OCI-LY1 (cell line): ENCODE results near the gene PLAC8.
"Not testable (repeated sequence)": the region's sequence is repeated elsewhere in the genome, so short reads cannot be mapped to it uniquely, and the experiment has no call there.

Experiments
- H2AFZ ChIP-seq: fragments of 200-600 bp; sonication (generic), shearing (Covaris generic); 2 replicates; pipeline ENCODE4 v1.6.0; 2014; ENCODE audit warnings: antibody characterized with exemption, mild to moderate bottlenecking, low read length
- H3F3A ChIP-seq: fragments of 200-600 bp; sonication (generic), shearing (Covaris generic); 2 replicates; pipeline ENCODE4 v1.6.0; 2014; ENCODE audit warnings: mild to moderate bottlenecking, antibody characterized with exemption, low read length, moderate library complexity; ENCODE audit not compliant: insufficient read depth
- H3K27ac ChIP-seq: fragments of 200-600 bp; sonication (generic); 2 replicates; pipeline ENCODE4 v1.5.1; 2014; ENCODE audit warnings: low read length, mixed run types, mild to moderate bottlenecking, low read depth; ENCODE audit not compliant: poor library complexity, severe bottlenecking
- H3K27me3 ChIP-seq: fragments of 200-600 bp; sonication (generic); 2 replicates; pipeline ENCODE4 v1.6.0; 2014; ENCODE audit warnings: antibody characterized with exemption, mild to moderate bottlenecking, low read length, moderate library complexity; ENCODE audit not compliant: insufficient read depth
- H3K36me3 ChIP-seq: fragments of 200-600 bp; sonication (generic); 2 replicates; pipeline ENCODE4 v1.6.1; 2014; ENCODE audit warnings: mild to moderate bottlenecking, antibody characterized with exemption, low read length, moderate library complexity, mixed read lengths; ENCODE audit not compliant: insufficient read depth
- H3K4me1 ChIP-seq: fragments of 200-600 bp; sonication (generic); 2 replicates; pipeline ENCODE4 v1.5.1; 2014; ENCODE audit warnings: mild to moderate bottlenecking, low read length, moderate library complexity; ENCODE audit not compliant: insufficient read depth, severe bottlenecking
- H3K4me2 ChIP-seq: fragments of 200-600 bp; sonication (generic), shearing (Covaris generic); 2 replicates; pipeline ENCODE4 v1.6.1; 2014; ENCODE audit warnings: low read length
- H3K4me3 ChIP-seq: fragments of 200-600 bp; sonication (generic); 2 replicates; pipeline ENCODE4 v1.5.1; 2014; ENCODE audit warnings: low read length, low read depth, mild to moderate bottlenecking, mixed read lengths; ENCODE audit not compliant: poor library complexity, severe bottlenecking
- H3K79me2 ChIP-seq: fragments of 200-600 bp; shearing (Covaris generic); 2 replicates; pipeline ENCODE4 v1.6.1; 2016; ENCODE audit warnings: mixed run types, low read length, mixed read lengths; ENCODE audit not compliant: insufficient read depth
- H3K9ac ChIP-seq: fragments of 200-600 bp; sonication (generic), shearing (Covaris generic); 2 replicates; pipeline ENCODE4 v1.6.1; 2014; ENCODE audit warnings: mild to moderate bottlenecking, low read length, mixed read lengths
- H3K9me2 ChIP-seq: fragments of 200-600 bp; sonication (generic), shearing (Covaris generic); 2 replicates; pipeline ENCODE4 v1.6.1; 2014; ENCODE audit warnings: low read depth, mild to moderate bottlenecking, low read length, mixed read lengths
- H3K9me3 ChIP-seq: fragments of 200-600 bp; shearing (Covaris generic); 2 replicates; pipeline ENCODE4 v1.6.1; 2014; ENCODE audit warnings: low read length, mixed read lengths
- H4K20me1 ChIP-seq: fragments of 200-600 bp; sonication (generic), shearing (Covaris generic); 2 replicates; pipeline ENCODE4 v1.6.0; 2016; ENCODE audit warnings: mild to moderate bottlenecking, low read length; ENCODE audit not compliant: insufficient read depth
- CTCF ChIP-seq: fragments of 200-600 bp; sonication (generic), shearing (Covaris generic); IDR thresholded peaks from 2 replicates; pipeline ENCODE4 v1.5.1; 2017; ENCODE audit warnings: mild to moderate bottlenecking, antibody characterized with exemption, low read length, moderate library complexity, mixed read lengths
- EZH2 ChIP-seq: fragments of 200-600 bp; sonication (generic), shearing (Covaris generic); IDR thresholded peaks from 2 replicates; pipeline ENCODE4 v1.8.0; 2017; ENCODE audit warnings: borderline replicate concordance, mixed run types, mild to moderate bottlenecking, antibody characterized with exemption, low read length, moderate library complexity, mixed read lengths

Gene PLAC8

GRCh38 chr4:83146841-83147240 is 32.3 kb upstream of the PLAC8 start:
- no peaks in the 10 kb centered on the region for H3K9me2 ChIP-seq
- TF ChIP-seq CTCF, result no peak
- TF ChIP-seq EZH2, result no peak
- H3K27me3 ChIP-seq, result 0 out of 2 replicates have a peak, but pooled peaks cover 8% of the 10 kb centered on the region
- H3K36me3 ChIP-seq, result no peaks in the 10 kb centered on the region
- no peak overlapping the region for H3K4me3 ChIP-seq
- H3K9ac ChIP-seq, result no peak overlapping the region
- no peaks in the 10 kb centered on the region for H3K79me2 ChIP-seq
- H4K20me1 ChIP-seq, result no peaks in the 10 kb centered on the region
- H3K27ac ChIP-seq, result no peak overlapping the region
- no peaks in the 10 kb centered on the region for H3K9me3 ChIP-seq
- H3F3A ChIP-seq, result no peaks in the 10 kb centered on the region
- H3K4me2 ChIP-seq, result no peak overlapping the region
- no peaks in the 10 kb centered on the region for H3K4me1 ChIP-seq
- H2AFZ ChIP-seq, result no peak overlapping the region

DNA sequence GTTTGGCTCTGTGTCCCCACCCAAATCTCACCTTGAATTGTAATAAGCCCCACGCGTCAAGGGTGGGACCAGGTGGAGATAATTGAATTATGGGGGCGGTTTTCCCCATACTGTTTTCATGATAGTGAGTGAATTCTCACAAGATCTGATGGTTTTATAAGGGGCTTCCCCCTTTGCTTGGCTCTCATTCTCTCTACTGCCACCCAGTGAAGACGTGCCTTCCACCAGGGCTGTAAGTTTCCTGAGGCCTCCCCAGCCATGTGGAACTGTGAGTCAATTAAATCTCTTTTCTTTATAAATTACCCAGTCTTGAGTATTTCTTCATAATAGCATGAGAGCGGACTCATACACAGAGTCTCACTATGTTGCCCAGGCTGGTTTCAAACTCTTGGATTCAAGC is 31.2 kb upstream of the PLAC8 start:
- not testable (repeated sequence) for H3K4me1 ChIP-seq, H3K9me2 ChIP-seq, H3K4me3 ChIP-seq, H3K9ac ChIP-seq, H3F3A ChIP-seq, H3K4me2 ChIP-seq, H3K9me3 ChIP-seq, H3K79me2 ChIP-seq, H3K27me3 ChIP-seq, H2AFZ ChIP-seq, H4K20me1 ChIP-seq, H3K36me3 ChIP-seq, H3K27ac ChIP-seq
- TF ChIP-seq CTCF, result peak; percentile 7; the same call in 1 of the 2 replicates

DNA sequence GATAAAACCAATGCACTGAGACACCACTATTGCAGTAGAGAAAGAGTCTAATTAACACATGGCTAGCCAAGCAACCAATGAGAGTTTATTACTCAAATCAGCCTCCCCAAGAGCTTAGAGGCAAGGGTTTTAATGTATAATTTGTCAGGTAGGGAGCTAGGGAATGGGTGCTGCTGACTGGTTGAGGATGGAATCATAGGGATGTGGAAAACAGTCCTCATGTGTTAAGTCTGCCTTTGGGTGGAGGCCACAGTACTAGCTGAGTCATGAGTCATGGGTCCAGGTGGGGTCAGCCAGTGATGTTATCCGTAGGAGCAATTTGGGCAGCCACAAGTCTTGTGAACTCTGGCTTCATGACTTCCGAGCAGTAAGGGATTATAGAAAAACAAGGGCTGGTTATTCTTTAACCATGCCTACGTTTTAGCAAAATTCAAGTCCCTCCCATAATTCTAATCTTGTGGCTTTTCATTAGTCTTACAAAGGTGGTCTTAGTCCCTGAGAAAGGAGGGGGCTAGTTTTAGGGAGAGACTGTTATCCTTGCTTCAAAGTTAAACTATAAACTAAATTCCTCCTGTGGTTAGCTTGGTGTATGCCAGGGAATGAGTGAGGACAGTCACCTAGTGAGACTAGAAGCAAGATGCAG is 25.1 kb upstream of the PLAC8 start:
- Histone ChIP-seq H3K9ac (no peak overlapping the region), H2AFZ (no peak overlapping the region), H3K4me1 (no peaks in the 10 kb centered on the region), H3K36me3 (no peaks in the 10 kb centered on the region; the same call in 1 of the 2 replicates), H3K9me2 (no peaks in the 10 kb centered on the region), H3K79me2 (no peaks in the 10 kb centered on the region), H3K4me3 (no peak overlapping the region), H3K27me3 (no peaks in the 10 kb centered on the region; the same call in 1 of the 2 replicates), H3K27ac (no peak overlapping the region), H3K4me2 (no peak overlapping the region), H3F3A (no peaks in the 10 kb centered on the region), H3K9me3 (peaks cover 7% of the 10 kb centered on the region; the same call in 1 of the 2 replicates), H4K20me1 (no peaks in the 10 kb centered on the region)
- no peak for TF ChIP-seq EZH2

DNA sequence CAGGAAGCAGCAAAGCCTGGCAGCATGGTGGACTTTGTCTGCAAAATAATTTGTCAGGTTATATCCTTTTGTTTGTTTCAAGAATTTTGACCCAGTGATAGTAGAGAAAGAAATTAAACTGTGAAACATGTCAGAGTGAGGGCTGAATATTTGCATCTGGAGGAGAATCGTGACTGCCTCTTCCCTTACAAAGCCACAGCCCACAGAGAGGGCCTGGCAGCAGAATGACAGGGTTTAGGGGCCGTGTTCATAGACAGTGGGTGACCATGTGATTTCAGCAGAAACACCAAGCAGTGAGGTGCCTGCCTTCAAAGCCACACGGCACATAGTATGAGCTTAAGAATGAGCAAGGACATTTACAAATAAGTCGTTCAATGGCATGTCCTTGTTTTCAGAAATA is 24.4 kb upstream of the PLAC8 start:
- Histone ChIP-seq H3K36me3 (no peaks in the 10 kb centered on the region; the same call in 1 of the 2 replicates), H3K27ac (no peak overlapping the region), H3K79me2 (no peaks in the 10 kb centered on the region), H3K27me3 (no peaks in the 10 kb centered on the region; the same call in 1 of the 2 replicates), H2AFZ (no peak overlapping the region), H3K4me2 (no peak overlapping the region), H3K4me3 (no peak overlapping the region), H3K9me2 (no peaks in the 10 kb centered on the region), H3K9ac (no peak overlapping the region), H3K4me1 (no peaks in the 10 kb centered on the region), H3F3A (no peaks in the 10 kb centered on the region), H3K9me3 (peaks cover 7% of the 10 kb centered on the region; the same call in 1 of the 2 replicates), H4K20me1 (no peaks in the 10 kb centered on the region)
- no peak for TF ChIP-seq EZH2
- no peak for TF ChIP-seq CTCF
